ENCODE measurements around the gene SULT1A1.
"Not testable (repeated sequence)": the region's sequence is repeated elsewhere in the genome, so short reads cannot be mapped to it uniquely, and the experiment has no call there.

The SULT1A1 gene

DNA sequence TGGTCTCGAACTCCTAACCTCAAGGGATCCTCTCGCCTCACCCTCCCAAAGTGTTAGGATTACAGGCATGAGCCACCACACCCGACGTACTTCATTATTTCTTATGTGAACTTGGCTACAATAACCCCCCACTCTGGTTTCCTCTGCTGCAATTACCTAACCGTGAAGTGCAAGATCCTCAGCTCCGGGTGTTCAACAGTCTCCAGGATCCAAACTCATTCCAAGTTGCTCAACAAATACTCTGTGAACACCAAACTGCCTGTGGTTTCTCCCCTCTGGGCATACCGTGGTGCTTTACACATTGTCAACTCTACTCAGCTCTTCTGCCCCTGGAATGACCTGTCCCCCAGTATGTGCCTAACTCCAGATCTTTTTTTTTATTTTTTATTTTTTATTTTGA, 6.8 kb upstream of the SULT1A1 start:
- no peaks in the 10 kb centered on the region for H3K4me1 ChIP-seq (ENCODE audit: control insufficient read depth, insufficient read depth, low read length)
- POLR2A ChIA-PET, result no interaction called here
- H3K36me3 ChIP-seq (ENCODE audit: control insufficient read depth in 2 of 2, insufficient read depth in 1 of 2, low read length in 2 of 2), result no peaks in the 10 kb centered on the region
- CTCF ChIA-PET, result interaction anchor here (0.6 to 1.6 kb wide), 7 partner anchors 23 to 306 kb away, joined by 3 to 7 read pairs (median 4); no protein-coding TSS in a partner anchor
- no peak overlapping the region for H3K27ac ChIP-seq (ENCODE audit: extremely low read depth, low read depth, low read length)
- no peak overlapping the region for H3K4me3 ChIP-seq (ENCODE audit: low read depth, low read length)
- H3K9me3 ChIP-seq (ENCODE audit: control insufficient read depth, insufficient read depth, low read depth, low read length), result no peaks in the 10 kb centered on the region
- no peak for TF ChIP-seq BCL11B (tag by site-specific recombination; IDR thresholded peaks at IDR 0.05; ENCODE audit: low read depth)
- TF ChIP-seq, protein P1, sequence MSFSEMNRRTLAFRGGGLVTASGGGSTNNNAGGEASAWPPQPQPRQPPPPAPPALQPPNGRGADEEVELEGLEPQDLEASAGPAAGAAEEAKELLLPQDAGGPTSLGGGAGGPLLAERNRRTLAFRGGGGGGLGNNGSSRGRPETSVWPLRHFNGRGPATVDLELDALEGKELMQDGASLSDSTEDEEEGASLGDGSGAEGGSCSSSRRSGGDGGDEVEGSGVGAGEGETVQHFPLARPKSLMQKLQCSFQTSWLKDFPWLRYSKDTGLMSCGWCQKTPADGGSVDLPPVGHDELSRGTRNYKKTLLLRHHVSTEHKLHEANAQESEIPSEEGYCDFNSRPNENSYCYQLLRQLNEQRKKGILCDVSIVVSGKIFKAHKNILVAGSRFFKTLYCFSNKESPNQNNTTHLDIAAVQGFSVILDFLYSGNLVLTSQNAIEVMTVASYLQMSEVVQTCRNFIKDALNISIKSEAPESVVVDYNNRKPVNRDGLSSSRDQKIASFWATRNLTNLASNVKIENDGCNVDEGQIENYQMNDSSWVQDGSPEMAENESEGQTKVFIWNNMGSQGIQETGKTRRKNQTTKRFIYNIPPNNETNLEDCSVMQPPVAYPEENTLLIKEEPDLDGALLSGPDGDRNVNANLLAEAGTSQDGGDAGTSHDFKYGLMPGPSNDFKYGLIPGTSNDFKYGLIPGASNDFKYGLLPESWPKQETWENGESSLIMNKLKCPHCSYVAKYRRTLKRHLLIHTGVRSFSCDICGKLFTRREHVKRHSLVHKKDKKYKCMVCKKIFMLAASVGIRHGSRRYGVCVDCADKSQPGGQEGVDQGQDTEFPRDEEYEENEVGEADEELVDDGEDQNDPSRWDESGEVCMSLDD (tag by site-specific recombination; IDR thresholded peaks at IDR 0.05), result no peak
- no peak for TF ChIP-seq ZNF654 (tag by site-specific recombination; IDR thresholded peaks at IDR 0.05; ENCODE audit: low read depth)
- no peak for TF ChIP-seq ZNF366 (tag by site-specific recombination; conservative IDR thresholded peaks at IDR 0.05)
- TF ChIP-seq ZBTB17 (tag by site-specific recombination; IDR thresholded peaks at IDR 0.05), result no peak
- TF ChIP-seq SCRT2 (tag by site-specific recombination; IDR thresholded peaks at IDR 0.05), result no peak
- TF ChIP-seq ZNF350 (tag by site-specific recombination; IDR thresholded peaks at IDR 0.05), result no peak
- no peak for TF ChIP-seq ZBTB20 (tag by site-specific recombination; IDR thresholded peaks at IDR 0.05)
- TF ChIP-seq ZBTB8A (tag by site-specific recombination; IDR thresholded peaks at IDR 0.05), result no peak
- TF ChIP-seq ZNF302 (tag by site-specific recombination; IDR thresholded peaks at IDR 0.05; ENCODE audit: low read depth), result no peak
- TF ChIP-seq, protein P2, sequence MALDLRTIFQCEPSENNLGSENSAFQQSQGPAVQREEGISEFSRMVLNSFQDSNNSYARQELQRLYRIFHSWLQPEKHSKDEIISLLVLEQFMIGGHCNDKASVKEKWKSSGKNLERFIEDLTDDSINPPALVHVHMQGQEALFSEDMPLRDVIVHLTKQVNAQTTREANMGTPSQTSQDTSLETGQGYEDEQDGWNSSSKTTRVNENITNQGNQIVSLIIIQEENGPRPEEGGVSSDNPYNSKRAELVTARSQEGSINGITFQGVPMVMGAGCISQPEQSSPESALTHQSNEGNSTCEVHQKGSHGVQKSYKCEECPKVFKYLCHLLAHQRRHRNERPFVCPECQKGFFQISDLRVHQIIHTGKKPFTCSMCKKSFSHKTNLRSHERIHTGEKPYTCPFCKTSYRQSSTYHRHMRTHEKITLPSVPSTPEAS (tag by site-specific recombination; IDR thresholded peaks at IDR 0.05), result no peak
- TF ChIP-seq, protein P3, sequence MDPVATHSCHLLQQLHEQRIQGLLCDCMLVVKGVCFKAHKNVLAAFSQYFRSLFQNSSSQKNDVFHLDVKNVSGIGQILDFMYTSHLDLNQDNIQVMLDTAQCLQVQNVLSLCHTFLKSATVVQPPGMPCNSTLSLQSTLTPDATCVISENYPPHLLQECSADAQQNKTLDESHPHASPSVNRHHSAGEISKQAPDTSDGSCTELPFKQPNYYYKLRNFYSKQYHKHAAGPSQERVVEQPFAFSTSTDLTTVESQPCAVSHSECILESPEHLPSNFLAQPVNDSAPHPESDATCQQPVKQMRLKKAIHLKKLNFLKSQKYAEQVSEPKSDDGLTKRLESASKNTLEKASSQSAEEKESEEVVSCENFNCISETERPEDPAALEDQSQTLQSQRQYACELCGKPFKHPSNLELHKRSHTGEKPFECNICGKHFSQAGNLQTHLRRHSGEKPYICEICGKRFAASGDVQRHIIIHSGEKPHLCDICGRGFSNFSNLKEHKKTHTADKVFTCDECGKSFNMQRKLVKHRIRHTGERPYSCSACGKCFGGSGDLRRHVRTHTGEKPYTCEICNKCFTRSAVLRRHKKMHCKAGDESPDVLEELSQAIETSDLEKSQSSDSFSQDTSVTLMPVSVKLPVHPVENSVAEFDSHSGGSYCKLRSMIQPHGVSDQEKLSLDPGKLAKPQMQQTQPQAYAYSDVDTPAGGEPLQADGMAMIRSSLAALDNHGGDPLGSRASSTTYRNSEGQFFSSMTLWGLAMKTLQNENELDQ (tag by site-specific recombination; IDR thresholded peaks at IDR 0.05; ENCODE audit: low read depth), result no peak
- TF ChIP-seq KLF10 (tag by site-specific recombination; IDR thresholded peaks at IDR 0.05), result no peak
- TF ChIP-seq ZNF114 (tag by site-specific recombination; IDR thresholded peaks at IDR 0.05), result no peak

DNA sequence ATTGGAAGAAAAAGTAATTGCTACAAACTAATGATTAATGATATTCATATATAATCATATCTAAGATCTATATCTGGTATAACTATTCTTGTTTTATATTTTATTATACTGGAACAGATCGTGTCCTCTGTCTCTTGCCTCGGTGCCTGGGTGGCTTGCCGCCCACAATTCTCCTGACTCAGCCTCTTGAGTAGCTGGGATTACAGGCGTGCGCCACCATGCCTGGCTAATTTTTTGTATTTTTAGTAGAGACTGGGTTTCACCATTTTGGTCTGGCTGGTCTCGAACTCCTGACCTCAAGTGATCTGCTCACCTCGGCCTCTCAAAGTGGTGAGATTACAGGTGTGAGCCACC, 6.4 kb upstream of the SULT1A1 start:
- H3K36me3 ChIP-seq (ENCODE audit: control insufficient read depth in 2 of 2, insufficient read depth in 1 of 2, low read length in 2 of 2); H3K4me1 ChIP-seq (ENCODE audit: control insufficient read depth, insufficient read depth, low read length); POLR2A ChIA-PET; H3K27ac ChIP-seq (ENCODE audit: extremely low read depth, low read depth, low read length); H3K4me3 ChIP-seq (ENCODE audit: low read depth, low read length); H3K9me3 ChIP-seq (ENCODE audit: control insufficient read depth, insufficient read depth, low read depth, low read length): not testable (repeated sequence)
- CTCF ChIA-PET, result interaction anchor here (0.6 to 1.6 kb wide), 6 partner anchors 23 to 306 kb away, joined by 3 to 7 read pairs (median 4); no protein-coding TSS in a partner anchor

DNA sequence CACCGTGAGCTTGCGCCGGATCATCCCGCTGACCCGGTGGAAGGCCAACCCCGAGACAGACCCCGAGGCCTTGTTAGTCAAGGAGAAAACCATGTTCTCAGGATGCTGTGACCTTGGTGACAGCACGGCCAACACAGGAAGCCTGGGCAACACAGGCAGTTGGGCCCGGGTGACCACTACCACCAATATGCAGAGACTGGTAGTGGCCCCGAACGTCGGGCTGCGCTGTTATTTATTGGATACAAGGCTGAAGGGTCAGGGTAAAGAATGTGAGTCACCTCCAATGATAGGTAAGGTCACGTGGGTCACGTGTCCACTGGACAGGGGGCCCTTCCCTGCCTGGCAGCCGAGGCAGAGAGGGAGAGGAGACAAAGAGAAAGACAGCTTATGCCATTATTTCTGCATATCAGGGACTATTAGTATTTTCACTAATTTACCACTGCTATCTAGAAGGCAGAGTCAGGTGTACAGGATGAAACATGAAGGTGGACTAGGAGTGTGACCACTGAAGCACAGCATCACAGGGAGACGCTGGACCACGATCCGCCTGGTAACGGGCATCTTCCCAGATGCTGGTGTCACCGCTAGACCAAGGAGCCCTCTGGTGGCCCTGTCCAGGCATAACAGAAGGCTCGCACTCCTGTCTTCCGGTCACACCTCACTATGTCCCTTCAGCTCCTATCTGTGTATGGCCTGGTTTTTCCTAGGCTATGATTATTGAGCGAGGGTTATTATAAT, 5.8 kb upstream of the SULT1A1 start:
- H3K4me3 ChIP-seq (ENCODE audit: low read depth, low read length); H3K36me3 ChIP-seq (ENCODE audit: control insufficient read depth in 2 of 2, insufficient read depth in 1 of 2, low read length in 2 of 2); H3K27ac ChIP-seq (ENCODE audit: extremely low read depth, low read depth, low read length); POLR2A ChIA-PET; H3K4me1 ChIP-seq (ENCODE audit: control insufficient read depth, insufficient read depth, low read length); H3K9me3 ChIP-seq (ENCODE audit: control insufficient read depth, insufficient read depth, low read depth, low read length): not testable (repeated sequence)
- CTCF ChIA-PET, result interaction anchor here (0.7 to 1.6 kb wide), 4 partner anchors 23 to 297 kb away, joined by 3 to 5 read pairs (median 4); no protein-coding TSS in a partner anchor
- TF ChIP-seq ZNF2 (tag by site-specific recombination; IDR thresholded peaks at IDR 0.05) (peak; percentile 64; the same call in 1 of the 2 replicates), ZNF654 (tag by site-specific recombination; IDR thresholded peaks at IDR 0.05; ENCODE audit: low read depth) (peak; percentile 68)
- TF ChIP-seq, protein P4, sequence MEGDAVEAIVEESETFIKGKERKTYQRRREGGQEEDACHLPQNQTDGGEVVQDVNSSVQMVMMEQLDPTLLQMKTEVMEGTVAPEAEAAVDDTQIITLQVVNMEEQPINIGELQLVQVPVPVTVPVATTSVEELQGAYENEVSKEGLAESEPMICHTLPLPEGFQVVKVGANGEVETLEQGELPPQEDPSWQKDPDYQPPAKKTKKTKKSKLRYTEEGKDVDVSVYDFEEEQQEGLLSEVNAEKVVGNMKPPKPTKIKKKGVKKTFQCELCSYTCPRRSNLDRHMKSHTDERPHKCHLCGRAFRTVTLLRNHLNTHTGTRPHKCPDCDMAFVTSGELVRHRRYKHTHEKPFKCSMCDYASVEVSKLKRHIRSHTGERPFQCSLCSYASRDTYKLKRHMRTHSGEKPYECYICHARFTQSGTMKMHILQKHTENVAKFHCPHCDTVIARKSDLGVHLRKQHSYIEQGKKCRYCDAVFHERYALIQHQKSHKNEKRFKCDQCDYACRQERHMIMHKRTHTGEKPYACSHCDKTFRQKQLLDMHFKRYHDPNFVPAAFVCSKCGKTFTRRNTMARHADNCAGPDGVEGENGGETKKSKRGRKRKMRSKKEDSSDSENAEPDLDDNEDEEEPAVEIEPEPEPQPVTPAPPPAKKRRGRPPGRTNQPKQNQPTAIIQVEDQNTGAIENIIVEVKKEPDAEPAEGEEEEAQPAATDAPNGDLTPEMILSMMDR (tag by site-specific recombination; IDR thresholded peaks at IDR 0.05), result peak; percentile 49

DNA sequence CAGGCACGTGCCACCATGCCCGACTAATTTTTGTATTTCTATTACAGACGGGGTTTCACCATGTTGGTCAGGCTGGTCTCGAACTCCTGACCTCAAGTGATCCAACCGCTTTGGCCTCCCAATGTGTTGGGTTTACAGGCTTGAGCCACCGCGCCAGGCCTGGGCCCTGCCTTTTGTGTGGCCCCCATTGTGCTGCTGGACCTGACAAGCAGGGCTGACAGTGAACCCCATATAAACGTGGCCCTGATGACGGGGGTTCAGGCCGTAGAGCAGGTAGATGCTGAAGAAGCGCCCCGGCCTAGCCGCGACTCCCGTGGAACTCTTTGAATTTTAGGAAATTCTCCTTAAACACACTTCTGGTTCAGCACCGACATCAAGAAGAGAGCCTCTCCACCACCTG, 4.7 kb upstream of the SULT1A1 start:
- H3K4me1 ChIP-seq (ENCODE audit: control insufficient read depth, insufficient read depth, low read length); H3K9me3 ChIP-seq (ENCODE audit: control insufficient read depth, insufficient read depth, low read depth, low read length); H3K4me3 ChIP-seq (ENCODE audit: low read depth, low read length); H3K27ac ChIP-seq (ENCODE audit: extremely low read depth, low read depth, low read length); H3K36me3 ChIP-seq (ENCODE audit: control insufficient read depth in 2 of 2, insufficient read depth in 1 of 2, low read length in 2 of 2); CTCF ChIA-PET; POLR2A ChIA-PET: not testable (repeated sequence)

DNA sequence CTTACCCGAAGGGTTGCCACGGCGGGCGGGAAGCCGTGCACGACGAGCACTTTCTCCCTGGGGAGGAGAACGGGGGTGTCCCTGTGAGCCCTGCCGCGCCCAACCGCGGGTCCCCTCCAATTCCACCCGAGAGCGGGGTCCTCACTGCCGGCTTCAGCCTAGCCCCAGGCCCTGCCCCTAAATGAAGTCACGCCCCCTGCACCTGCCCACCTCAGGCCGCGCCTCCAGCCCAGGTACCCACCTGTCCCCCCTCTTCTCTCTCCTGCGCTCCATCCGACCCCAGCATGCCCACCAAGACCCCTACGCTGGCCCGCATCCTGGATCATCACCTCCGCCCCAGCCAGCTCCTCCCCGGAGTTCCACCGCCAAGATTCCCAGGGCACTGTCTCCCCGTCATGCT, 4.1 kb upstream of the SULT1A1 start:
- H3K4me3 ChIP-seq (ENCODE audit: low read depth, low read length); POLR2A ChIA-PET; H3K36me3 ChIP-seq (ENCODE audit: control insufficient read depth in 2 of 2, insufficient read depth in 1 of 2, low read length in 2 of 2); H3K4me1 ChIP-seq (ENCODE audit: control insufficient read depth, insufficient read depth, low read length); H3K9me3 ChIP-seq (ENCODE audit: control insufficient read depth, insufficient read depth, low read depth, low read length); CTCF ChIA-PET; H3K27ac ChIP-seq (ENCODE audit: extremely low read depth, low read depth, low read length): not testable (repeated sequence)

Measured in HEK293 (cell line).